HepG2 (cell line): ENCODE data around the gene CDK9. TPM values are rescaled to one million over a fixed set of nuclear protein-coding genes. Genes with fewer than 3 reads are reported as not detected.
A peak's percentile ranks its signal among the peaks of the same experiment; 100 is the strongest.

ENCODE experiments used
- BCL3 ChIP-seq: sonication (generic); formaldehyde crosslinking; IDR thresholded peaks from 2 replicates; pipeline ENCODE4 v1.5.1; 2020; ENCODE audit warnings: mild to moderate bottlenecking, missing genetic modification reagents, moderate library complexity
- E2F5 ChIP-seq: sonication (generic); formaldehyde crosslinking; conservative IDR thresholded peaks from 2 replicates; pipeline ENCODE4 v1.4.0; 2020; ENCODE audit warnings: missing genetic modification reagents
- GABPB1 ChIP-seq: IDR thresholded peaks from 2 replicates; pipeline ENCODE4 v1.6.1; 2016; ENCODE audit warnings: mild to moderate bottlenecking, missing genetic modification reagents, moderate library complexity, missing compliant biosample characterization
- HOXD1 ChIP-seq: sonication (generic); formaldehyde crosslinking; IDR thresholded peaks from 2 replicates; pipeline ENCODE4 v1.5.0; 2020; ENCODE audit warnings: missing genetic modification reagents
- MYC ChIP-seq: sonication (generic); formaldehyde crosslinking; IDR thresholded peaks from 2 replicates; pipeline ENCODE4 v1.9.0; 2021; ENCODE audit warnings: missing genetic modification reagents, borderline replicate concordance
- RBM39 ChIP-seq: fragments of 200-400 bp; formaldehyde crosslinking; IDR thresholded peaks from one replicate; pipeline ENCODE4 v1.6.1; 2018; ENCODE audit warnings: antibody characterized with exemption, mild to moderate bottlenecking, low read depth, low read length; ENCODE audit not compliant: poor library complexity, severe bottlenecking
- THAP9 ChIP-seq: sonication (generic); formaldehyde crosslinking; IDR thresholded peaks from 2 replicates; pipeline ENCODE4; 2020; ENCODE audit warnings: missing genetic modification reagents, mild to moderate bottlenecking, borderline replicate concordance
- TP53 ChIP-seq: sonication (generic); formaldehyde crosslinking; conservative IDR thresholded peaks from 2 replicates; pipeline ENCODE4 v1.4.0; 2020; ENCODE audit warnings: missing genetic modification reagents
- XRCC5 ChIP-seq: fragments of 200-400 bp; formaldehyde crosslinking; optimal IDR thresholded peaks from 2 replicates; pipeline ENCODE3; 2017; ENCODE audit warnings: mild to moderate bottlenecking, low read length
- ZNF138 ChIP-seq: sonication (generic); formaldehyde crosslinking; IDR thresholded peaks from 2 replicates; pipeline ENCODE4 v1.5.0; 2020; ENCODE audit warnings: mild to moderate bottlenecking, low read depth, missing genetic modification reagents
- ZNF713 ChIP-seq: sonication (generic); formaldehyde crosslinking; IDR thresholded peaks from 2 replicates; pipeline ENCODE4 v1.4.0; 2020; ENCODE audit warnings: mild to moderate bottlenecking, missing genetic modification reagents
- polyA plus RNA-seq, 8 experiments: library from polyadenylated mRNA; depleted of rRNA in 3 of 8; stranded (reverse) in 7 of 8; unstranded in 1 of 8; fragments of >200 nt; fragmentation: Illumina TruSeq in 4 of 8; extraction: Trizol in 4 of 8; gene quantifications; 2 replicates each; pipeline versions ENCODE4 v1.2.1 to v1.2.3, GENCODE V29; 2011 to 2016; ENCODE audit warnings: low read depth in 4 of 8, missing spikeins in 1 of 8, mixed read lengths in 1 of 8; ENCODE audit not compliant: insufficient read depth in 1 of 8
- total RNA-seq, 5 experiments: library from RNA; depleted of rRNA; stranded (reverse); fragments of >200 nt; fragmentation: Illumina TruSeq; extraction: Trizol; gene quantifications; 2 replicates each; pipeline ENCODE4 v1.2.3, GENCODE V29; 2016; ENCODE audit warnings: low read depth in 1 of 5
- TF ChIP-seq, protein P1 (sequence below): sonication (generic); formaldehyde crosslinking; IDR thresholded peaks from 2 replicates; pipeline ENCODE4 v1.4.0; 2020; ENCODE audit warnings: missing genetic modification reagents
- TF ChIP-seq, protein P2 (sequence below): sonication (generic); formaldehyde crosslinking; IDR thresholded peaks from 2 replicates; pipeline ENCODE4 v1.4.0; 2020; ENCODE audit warnings: missing genetic modification reagents
- TF ChIP-seq, protein P3 (sequence below): sonication (generic); formaldehyde crosslinking; IDR thresholded peaks from 2 replicates; pipeline ENCODE4 v1.8.0; 2022; ENCODE audit warnings: mild to moderate bottlenecking, missing genetic modification reagents, moderate library complexity

Gene CDK9
- total and polyA plus RNA-seq, 2 of the 13 experiments (the other 11 are each of a cell fraction or from before 2014, with no cell fraction given): 16.8 to 21.5 TPM

DNA sequence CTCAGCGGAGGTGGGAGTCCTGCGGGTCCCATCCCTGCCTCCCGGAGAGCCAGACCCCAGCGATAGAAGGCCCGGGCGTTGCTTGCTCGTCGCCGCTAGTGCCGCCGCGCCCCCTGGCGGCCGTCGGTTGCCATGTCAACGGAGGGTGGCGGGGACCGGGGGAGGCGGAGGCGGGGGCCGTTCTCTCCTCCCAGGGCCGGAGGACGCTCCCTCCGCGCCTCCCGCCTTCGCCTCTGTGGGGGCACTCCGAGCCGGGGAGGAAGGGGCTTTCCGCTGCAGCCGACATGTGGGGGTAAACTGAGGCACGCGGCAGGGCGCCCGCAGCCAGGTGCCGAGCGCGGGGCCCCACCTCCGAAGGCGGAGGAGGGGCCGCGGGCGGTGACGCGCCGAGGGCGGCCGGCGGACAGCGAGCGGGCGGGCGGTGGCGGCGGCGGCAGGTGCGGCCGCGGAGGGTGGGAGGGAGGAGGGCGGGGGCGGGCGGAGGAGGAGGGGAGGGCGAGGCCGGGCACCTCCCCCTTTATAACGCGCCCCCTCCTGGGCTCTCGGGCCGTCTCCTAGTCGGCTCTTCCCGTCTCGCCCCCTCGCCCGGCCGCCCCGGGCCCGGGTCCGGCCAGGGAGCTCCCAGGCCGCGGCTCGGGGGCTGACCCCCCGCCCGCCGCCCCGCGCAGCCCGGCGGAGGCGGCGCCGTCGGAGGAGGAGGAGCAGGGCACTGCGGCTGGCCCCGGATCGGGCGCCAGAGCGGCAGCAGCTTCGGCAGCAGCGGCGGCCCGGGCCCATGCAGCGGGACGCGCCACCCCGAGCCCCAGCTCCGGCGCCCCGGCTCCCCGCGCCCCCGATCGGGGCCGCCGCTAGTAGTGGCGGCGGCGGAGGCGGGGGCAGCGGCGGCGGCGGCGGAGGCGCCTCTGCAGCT, 556 bp upstream of the CDK9 start (continued):
- TF ChIP-seq THAP9: no peak
- TF ChIP-seq XRCC5: peak; percentile 52
- no peak for TF ChIP-seq ZNF138 (CRISPR knock-in tag)
- TF ChIP-seq ZNF713 (CRISPR knock-in tag): no peak
- TF ChIP-seq BCL3 (CRISPR knock-in tag): no peak
- TF ChIP-seq MYC (CRISPR knock-in tag): 0 out of 2 replicates have a peak, but pooled peaks have one; percentile 25
- TF ChIP-seq RBM39: peak; percentile 45
- no peak for TF ChIP-seq HOXD1
- TF ChIP-seq, protein P1, sequence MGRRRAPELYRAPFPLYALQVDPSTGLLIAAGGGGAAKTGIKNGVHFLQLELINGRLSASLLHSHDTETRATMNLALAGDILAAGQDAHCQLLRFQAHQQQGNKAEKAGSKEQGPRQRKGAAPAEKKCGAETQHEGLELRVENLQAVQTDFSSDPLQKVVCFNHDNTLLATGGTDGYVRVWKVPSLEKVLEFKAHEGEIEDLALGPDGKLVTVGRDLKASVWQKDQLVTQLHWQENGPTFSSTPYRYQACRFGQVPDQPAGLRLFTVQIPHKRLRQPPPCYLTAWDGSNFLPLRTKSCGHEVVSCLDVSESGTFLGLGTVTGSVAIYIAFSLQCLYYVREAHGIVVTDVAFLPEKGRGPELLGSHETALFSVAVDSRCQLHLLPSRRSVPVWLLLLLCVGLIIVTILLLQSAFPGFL (CRISPR knock-in tag): no peak
- no peak for TF ChIP-seq TP53
- no peak for TF ChIP-seq E2F5
- TF ChIP-seq GABPB1 (CRISPR knock-in tag): peak; percentile 63
- TF ChIP-seq, protein P2, sequence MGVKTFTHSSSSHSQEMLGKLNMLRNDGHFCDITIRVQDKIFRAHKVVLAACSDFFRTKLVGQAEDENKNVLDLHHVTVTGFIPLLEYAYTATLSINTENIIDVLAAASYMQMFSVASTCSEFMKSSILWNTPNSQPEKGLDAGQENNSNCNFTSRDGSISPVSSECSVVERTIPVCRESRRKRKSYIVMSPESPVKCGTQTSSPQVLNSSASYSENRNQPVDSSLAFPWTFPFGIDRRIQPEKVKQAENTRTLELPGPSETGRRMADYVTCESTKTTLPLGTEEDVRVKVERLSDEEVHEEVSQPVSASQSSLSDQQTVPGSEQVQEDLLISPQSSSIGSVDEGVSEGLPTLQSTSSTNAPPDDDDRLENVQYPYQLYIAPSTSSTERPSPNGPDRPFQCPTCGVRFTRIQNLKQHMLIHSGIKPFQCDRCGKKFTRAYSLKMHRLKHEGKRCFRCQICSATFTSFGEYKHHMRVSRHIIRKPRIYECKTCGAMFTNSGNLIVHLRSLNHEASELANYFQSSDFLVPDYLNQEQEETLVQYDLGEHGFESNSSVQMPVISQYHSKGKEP (CRISPR knock-in tag): no peak
- TF ChIP-seq, protein P3, sequence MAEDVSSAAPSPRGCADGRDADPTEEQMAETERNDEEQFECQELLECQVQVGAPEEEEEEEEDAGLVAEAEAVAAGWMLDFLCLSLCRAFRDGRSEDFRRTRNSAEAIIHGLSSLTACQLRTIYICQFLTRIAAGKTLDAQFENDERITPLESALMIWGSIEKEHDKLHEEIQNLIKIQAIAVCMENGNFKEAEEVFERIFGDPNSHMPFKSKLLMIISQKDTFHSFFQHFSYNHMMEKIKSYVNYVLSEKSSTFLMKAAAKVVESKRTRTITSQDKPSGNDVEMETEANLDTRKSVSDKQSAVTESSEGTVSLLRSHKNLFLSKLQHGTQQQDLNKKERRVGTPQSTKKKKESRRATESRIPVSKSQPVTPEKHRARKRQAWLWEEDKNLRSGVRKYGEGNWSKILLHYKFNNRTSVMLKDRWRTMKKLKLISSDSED: no peak
